Hepatocyte (in vitro differentiated cells): ENCODE measurements around the gene MLYCD.

Source experiments
- EZH2 ChIP-seq: fragments of 200-600 bp; sonication (generic); IDR thresholded peaks from 2 replicates; pipeline ENCODE4 v1.6.1; 2016; ENCODE audit warnings: antibody characterized with exemption, mild to moderate bottlenecking, borderline replicate concordance
- EZH2phosphoT487 ChIP-seq: fragments of 200-600 bp; sonication (generic); IDR thresholded peaks from one replicate; pipeline ENCODE4 v1.6.1; 2018; ENCODE audit warnings: antibody characterized with exemption, mild to moderate bottlenecking, low read depth, moderate library complexity; ENCODE audit not compliant: unreplicated experiment, severe bottlenecking
- TF ChIP-seq, protein P1 (sequence below): fragments of 200-600 bp; sonication (generic); IDR thresholded peaks from 2 replicates; pipeline ENCODE4 v1.5.1; 2016; ENCODE audit warnings: antibody characterized with exemption, mild to moderate bottlenecking; ENCODE audit not compliant: poor library complexity

DNA sequence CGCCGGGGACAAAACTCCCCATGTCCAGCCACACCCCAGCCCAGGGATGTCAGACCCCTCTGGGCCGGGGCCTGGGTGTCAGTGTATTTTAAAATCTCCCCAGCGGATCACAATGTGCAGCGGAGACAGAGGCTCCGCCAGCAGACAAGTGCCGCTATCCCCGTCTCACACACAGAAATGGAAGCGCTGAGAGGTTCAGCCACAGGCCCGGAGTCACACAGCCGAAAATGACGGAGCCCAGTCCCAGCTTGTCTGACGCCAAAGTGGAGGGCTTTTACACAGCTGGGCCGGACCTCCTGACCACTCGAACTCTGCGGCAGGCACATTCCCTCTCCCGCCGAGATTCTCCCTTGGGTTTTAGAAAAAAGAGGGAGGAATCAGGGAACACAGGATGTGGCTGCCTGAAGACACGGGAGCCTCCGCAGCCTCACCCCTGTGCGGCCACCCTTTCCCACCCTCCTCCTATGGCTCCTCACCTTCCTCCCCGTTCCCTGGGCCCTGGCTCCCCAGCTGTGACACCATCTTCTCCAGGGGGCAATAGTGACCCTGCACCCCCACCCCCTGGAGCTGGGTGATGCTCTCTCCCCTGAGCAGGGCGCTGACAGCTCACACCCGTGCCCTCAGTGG is 47.4 kb downstream of the MLYCD start:
- TF ChIP-seq, protein P1, sequence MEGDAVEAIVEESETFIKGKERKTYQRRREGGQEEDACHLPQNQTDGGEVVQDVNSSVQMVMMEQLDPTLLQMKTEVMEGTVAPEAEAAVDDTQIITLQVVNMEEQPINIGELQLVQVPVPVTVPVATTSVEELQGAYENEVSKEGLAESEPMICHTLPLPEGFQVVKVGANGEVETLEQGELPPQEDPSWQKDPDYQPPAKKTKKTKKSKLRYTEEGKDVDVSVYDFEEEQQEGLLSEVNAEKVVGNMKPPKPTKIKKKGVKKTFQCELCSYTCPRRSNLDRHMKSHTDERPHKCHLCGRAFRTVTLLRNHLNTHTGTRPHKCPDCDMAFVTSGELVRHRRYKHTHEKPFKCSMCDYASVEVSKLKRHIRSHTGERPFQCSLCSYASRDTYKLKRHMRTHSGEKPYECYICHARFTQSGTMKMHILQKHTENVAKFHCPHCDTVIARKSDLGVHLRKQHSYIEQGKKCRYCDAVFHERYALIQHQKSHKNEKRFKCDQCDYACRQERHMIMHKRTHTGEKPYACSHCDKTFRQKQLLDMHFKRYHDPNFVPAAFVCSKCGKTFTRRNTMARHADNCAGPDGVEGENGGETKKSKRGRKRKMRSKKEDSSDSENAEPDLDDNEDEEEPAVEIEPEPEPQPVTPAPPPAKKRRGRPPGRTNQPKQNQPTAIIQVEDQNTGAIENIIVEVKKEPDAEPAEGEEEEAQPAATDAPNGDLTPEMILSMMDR = no peak
- TF ChIP-seq EZH2 (no peak), EZH2phosphoT487 (no peak)
